Memory B cell (primary cell): Measurements from ENCODE around the gene SEMA5A.
"Not testable (repeated sequence)": the region's sequence is repeated elsewhere in the genome, so short reads cannot be mapped to it uniquely, and the experiment has no call there.

Experiments used
- ATAC-seq: fragments of 150-1000 bp; cut with Tn5 transposase; 2 replicates; pipeline ENCODE4 v1.10.0; 2021; ENCODE audit warnings: low read depth, mild to moderate bottlenecking, moderate library complexity
- DNase-seq, 2 donors: peaks; one replicate each; pipeline ENCODE4 v3.0.0; 2022; ENCODE audit warnings: low spot score in 2 of 2
- H3K27ac Mint-ChIP-seq: one replicate; pipeline ENCODE4 v1.8.0; 2022; ENCODE audit warnings: mild to moderate bottlenecking, moderate library complexity, mixed read lengths
- H3K27me3 Mint-ChIP-seq: one replicate; pipeline ENCODE4 v1.8.0; 2022; ENCODE audit warnings: mixed read lengths
- H3K36me3 Mint-ChIP-seq: one replicate; pipeline ENCODE4 v1.8.0; 2022; ENCODE audit warnings: mild to moderate bottlenecking, mixed read lengths
- H3K4me1 Mint-ChIP-seq: one replicate; pipeline ENCODE4 v1.8.0; 2022; ENCODE audit warnings: mixed read lengths
- H3K4me3 Mint-ChIP-seq: one replicate; pipeline ENCODE4 v1.8.0; 2022; ENCODE audit warnings: mild to moderate bottlenecking, moderate library complexity, mixed read lengths
- H3K9me3 Mint-ChIP-seq: one replicate; pipeline ENCODE4 v1.8.0; 2022; ENCODE audit warnings: mixed read lengths

Gene SEMA5A

GRCh38 chr5:9415566-9415965, 130.3 kb downstream of the SEMA5A start:
- Mint-ChIP-seq H3K27me3 (no peaks in the 10 kb centered on the region), H3K36me3 (peaks cover 2% of the 10 kb centered on the region), H3K9me3 (peaks cover 10% of the 10 kb centered on the region), H3K4me1 (no peaks in the 10 kb centered on the region), H3K27ac (no peak overlapping the region), H3K4me3 (no peak overlapping the region)
- ATAC-seq (no peak), DNase-seq (no peak)

GRCh38 chr5:9415091-9415490, 130.8 kb downstream of the SEMA5A start:
- Mint-ChIP-seq H3K27me3 (no peaks in the 10 kb centered on the region), H3K27ac (no peak overlapping the region), H3K4me3 (no peak overlapping the region), H3K9me3 (peaks cover 10% of the 10 kb centered on the region), H3K36me3 (peaks cover 2% of the 10 kb centered on the region), H3K4me1 (no peaks in the 10 kb centered on the region)
- ATAC-seq (no peak), DNase-seq (no peak)

GRCh38 chr5:9411142-9411541, 134.7 kb downstream of the SEMA5A start:
- no peak for ATAC-seq

GRCh38 chr5:9409413-9409960, 136.4 kb downstream of the SEMA5A start:
- Mint-ChIP-seq H3K27me3 (no peaks in the 10 kb centered on the region), H3K4me3 (no peak overlapping the region), H3K9me3 (peaks cover 5% of the 10 kb centered on the region), H3K27ac (no peak overlapping the region), H3K36me3 (no peaks in the 10 kb centered on the region), H3K4me1 (no peaks in the 10 kb centered on the region)
- ATAC-seq (no peak), DNase-seq (no peak)

More at GRCh38 chr5:9411142-9411541, 134.7 kb downstream of the SEMA5A start:
- H3K4me1 Mint-ChIP-seq = no peaks in the 10 kb centered on the region
- H3K27ac Mint-ChIP-seq = no peak overlapping the region
- H3K4me3 Mint-ChIP-seq = no peak overlapping the region
- H3K27me3 Mint-ChIP-seq = no peaks in the 10 kb centered on the region
- no peak for DNase-seq
- H3K9me3 Mint-ChIP-seq = peaks cover 6% of the 10 kb centered on the region
- H3K36me3 Mint-ChIP-seq = no peaks in the 10 kb centered on the region

- H3K36me3 Mint-ChIP-seq = no peaks in the 10 kb centered on the region
- ATAC-seq (no peak), DNase-seq (no peak)
- peaks cover 5% of the 10 kb centered on the region for H3K9me3 Mint-ChIP-seq
- no peaks in the 10 kb centered on the region for H3K27me3 Mint-ChIP-seq
- no peak overlapping the region for H3K4me3 Mint-ChIP-seq
- no peak overlapping the region for H3K27ac Mint-ChIP-seq
- H3K4me1 Mint-ChIP-seq = no peaks in the 10 kb centered on the region
Measured at GRCh38 chr5:9408964-9409363, 136.9 kb downstream of the SEMA5A start.

- no peak overlapping the region for H3K27ac Mint-ChIP-seq
- ATAC-seq (no peak), DNase-seq (no peak)
- H3K36me3 Mint-ChIP-seq = no peaks in the 10 kb centered on the region
- peaks cover 13% of the 10 kb centered on the region for H3K9me3 Mint-ChIP-seq
- H3K4me3 Mint-ChIP-seq = no peak overlapping the region
- no peaks in the 10 kb centered on the region for H3K27me3 Mint-ChIP-seq
- no peaks in the 10 kb centered on the region for H3K4me1 Mint-ChIP-seq
Measured at GRCh38 chr5:9405196-9405754, 140.6 kb downstream of the SEMA5A start.

GRCh38 chr5:9401786-9402472, 143.9 kb downstream of the SEMA5A start:
- H3K36me3 Mint-ChIP-seq = no peaks in the 10 kb centered on the region
- H3K27me3 Mint-ChIP-seq = no peaks in the 10 kb centered on the region
- no peaks in the 10 kb centered on the region for H3K4me1 Mint-ChIP-seq
- H3K4me3 Mint-ChIP-seq = no peak overlapping the region
- H3K9me3 Mint-ChIP-seq = peaks cover 9% of the 10 kb centered on the region
- DNase-seq = no peak
- ATAC-seq = no peak
- H3K27ac Mint-ChIP-seq = no peak overlapping the region

GRCh38 chr5:9399783-9400182, 146.1 kb downstream of the SEMA5A start:
- H3K27me3 Mint-ChIP-seq, H3K36me3 Mint-ChIP-seq, DNase-seq, ATAC-seq, H3K4me1 Mint-ChIP-seq, H3K4me3 Mint-ChIP-seq, H3K27ac Mint-ChIP-seq, H3K9me3 Mint-ChIP-seq: not testable (repeated sequence)

- no peaks in the 10 kb centered on the region for H3K4me1 Mint-ChIP-seq
- DNase-seq (no peak), ATAC-seq (no peak)
- no peak overlapping the region for H3K27ac Mint-ChIP-seq
- no peak overlapping the region for H3K4me3 Mint-ChIP-seq
- no peaks in the 10 kb centered on the region for H3K36me3 Mint-ChIP-seq
- H3K9me3 Mint-ChIP-seq = peaks cover 9% of the 10 kb centered on the region
- H3K27me3 Mint-ChIP-seq = no peaks in the 10 kb centered on the region
Measured at GRCh38 chr5:9399094-9399493, 146.8 kb downstream of the SEMA5A start.

GRCh38 chr5:9398227-9398626, 147.6 kb downstream of the SEMA5A start:
- ATAC-seq (no peak), DNase-seq (no peak)
- no peaks in the 10 kb centered on the region for H3K27me3 Mint-ChIP-seq
- no peaks in the 10 kb centered on the region for H3K36me3 Mint-ChIP-seq
- H3K4me3 Mint-ChIP-seq = no peak overlapping the region
- no peak overlapping the region for H3K27ac Mint-ChIP-seq
- H3K9me3 Mint-ChIP-seq = peaks cover 9% of the 10 kb centered on the region
- H3K4me1 Mint-ChIP-seq = no peaks in the 10 kb centered on the region

- no peak overlapping the region for H3K27ac Mint-ChIP-seq
- peaks cover 4% of the 10 kb centered on the region for H3K9me3 Mint-ChIP-seq
- H3K4me3 Mint-ChIP-seq = no peak overlapping the region
- no peak for ATAC-seq
- no peaks in the 10 kb centered on the region for H3K27me3 Mint-ChIP-seq
- no peaks in the 10 kb centered on the region for H3K36me3 Mint-ChIP-seq
- no peak for DNase-seq
- no peaks in the 10 kb centered on the region for H3K4me1 Mint-ChIP-seq
Measured at GRCh38 chr5:9396285-9396770, 149.5 kb downstream of the SEMA5A start.

- no peaks in the 10 kb centered on the region for H3K4me1 Mint-ChIP-seq
- no peak overlapping the region for H3K4me3 Mint-ChIP-seq
- no peak overlapping the region for H3K27ac Mint-ChIP-seq
- DNase-seq = no peak
- no peaks in the 10 kb centered on the region for H3K27me3 Mint-ChIP-seq
- ATAC-seq = no peak
- no peaks in the 10 kb centered on the region for H3K36me3 Mint-ChIP-seq
- H3K9me3 Mint-ChIP-seq = peaks cover 2% of the 10 kb centered on the region
Measured at GRCh38 chr5:9395706-9396105, 150.2 kb downstream of the SEMA5A start.

GRCh38 chr5:9394221-9394620, 151.7 kb downstream of the SEMA5A start:
- Mint-ChIP-seq H3K27me3 (no peaks in the 10 kb centered on the region), H3K9me3 (peaks cover 1% of the 10 kb centered on the region), H3K36me3 (no peaks in the 10 kb centered on the region), H3K4me1 (no peaks in the 10 kb centered on the region), H3K4me3 (no peak overlapping the region), H3K27ac (no peak overlapping the region)
- DNase-seq (no peak), ATAC-seq (no peak)

GRCh38 chr5:9392625-9393024, 153.2 kb downstream of the SEMA5A start:
- no peak for ATAC-seq
- no peaks in the 10 kb centered on the region for H3K27me3 Mint-ChIP-seq
- H3K36me3 Mint-ChIP-seq = no peaks in the 10 kb centered on the region
- no peak for DNase-seq
- H3K4me3 Mint-ChIP-seq = no peak overlapping the region
- no peaks in the 10 kb centered on the region for H3K4me1 Mint-ChIP-seq
- no peak overlapping the region for H3K27ac Mint-ChIP-seq
- peaks cover 3% of the 10 kb centered on the region for H3K9me3 Mint-ChIP-seq

GRCh38 chr5:9391080-9391479, 154.8 kb downstream of the SEMA5A start:
- H3K4me3 Mint-ChIP-seq = no peak overlapping the region
- H3K36me3 Mint-ChIP-seq = no peaks in the 10 kb centered on the region
- H3K4me1 Mint-ChIP-seq = no peaks in the 10 kb centered on the region
- H3K27me3 Mint-ChIP-seq = no peaks in the 10 kb centered on the region
- H3K27ac Mint-ChIP-seq = no peak overlapping the region
- no peak for DNase-seq
- ATAC-seq = no peak
- H3K9me3 Mint-ChIP-seq = peaks cover 3% of the 10 kb centered on the region
